Upper lobe of left lung (tissue), 4 donors: Measurements from ENCODE around the gene CFAP299.

Source experiments
- EP300 ChIP-seq, 4 donors: sonication (generic); formaldehyde crosslinking; IDR thresholded peaks; one replicate each; pipeline ENCODE4 v1.5.1; 2017; ENCODE audit warnings: antibody characterized with exemption in 4 of 4, control low read depth in 2 of 4
- POLR2A ChIP-seq, 4 donors: fragments of 450-650 bp; IDR thresholded peaks; one replicate each; pipeline ENCODE4 v1.5.1; 2016 to 2017; ENCODE audit warnings: antibody characterized with exemption in 4 of 4, mild to moderate bottlenecking in 2 of 4
- POLR2AphosphoS5 ChIP-seq, 2 donors: sonication (generic); formaldehyde crosslinking; IDR thresholded peaks; one replicate each; pipeline ENCODE4 v1.5.1; 2017; ENCODE audit warnings: antibody characterized with exemption in 2 of 2
- TF ChIP-seq, protein P1 (sequence below), 6 experiments: fragments of 450-650 bp in 4 of 6; fragments of 200-600 bp in 2 of 6; sonication (generic) in 2 of 6; IDR thresholded peaks; one replicate each; pipeline ENCODE4 v1.5.1; 2016 to 2019; ENCODE audit warnings: antibody characterized with exemption in 6 of 6

DNA sequence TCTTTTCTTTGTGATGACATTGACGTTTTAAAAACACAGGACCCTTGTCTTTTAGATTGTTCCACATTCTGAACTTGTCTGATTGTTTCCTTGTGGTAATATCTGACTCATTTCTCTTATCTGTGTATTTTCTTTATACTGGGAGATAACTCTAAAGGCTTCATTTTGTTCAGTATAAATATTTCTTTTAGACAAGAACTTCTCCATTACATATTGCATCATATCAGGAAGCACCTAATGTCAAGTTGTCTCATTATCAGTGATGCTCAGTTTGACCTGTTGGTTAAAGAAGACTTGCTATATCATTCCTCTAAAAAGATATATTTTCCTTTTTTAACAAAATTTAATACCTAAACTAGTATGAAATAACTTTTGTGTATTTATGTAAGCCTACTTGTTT is 542.7 kb downstream of the CFAP299 start:
- TF ChIP-seq POLR2A (IDR thresholded peaks at IDR 0.05) (no peak), POLR2AphosphoS5 (IDR thresholded peaks at IDR 0.05) (no peak), EP300 (IDR thresholded peaks at IDR 0.05) (no peak)
- TF ChIP-seq, protein P1, sequence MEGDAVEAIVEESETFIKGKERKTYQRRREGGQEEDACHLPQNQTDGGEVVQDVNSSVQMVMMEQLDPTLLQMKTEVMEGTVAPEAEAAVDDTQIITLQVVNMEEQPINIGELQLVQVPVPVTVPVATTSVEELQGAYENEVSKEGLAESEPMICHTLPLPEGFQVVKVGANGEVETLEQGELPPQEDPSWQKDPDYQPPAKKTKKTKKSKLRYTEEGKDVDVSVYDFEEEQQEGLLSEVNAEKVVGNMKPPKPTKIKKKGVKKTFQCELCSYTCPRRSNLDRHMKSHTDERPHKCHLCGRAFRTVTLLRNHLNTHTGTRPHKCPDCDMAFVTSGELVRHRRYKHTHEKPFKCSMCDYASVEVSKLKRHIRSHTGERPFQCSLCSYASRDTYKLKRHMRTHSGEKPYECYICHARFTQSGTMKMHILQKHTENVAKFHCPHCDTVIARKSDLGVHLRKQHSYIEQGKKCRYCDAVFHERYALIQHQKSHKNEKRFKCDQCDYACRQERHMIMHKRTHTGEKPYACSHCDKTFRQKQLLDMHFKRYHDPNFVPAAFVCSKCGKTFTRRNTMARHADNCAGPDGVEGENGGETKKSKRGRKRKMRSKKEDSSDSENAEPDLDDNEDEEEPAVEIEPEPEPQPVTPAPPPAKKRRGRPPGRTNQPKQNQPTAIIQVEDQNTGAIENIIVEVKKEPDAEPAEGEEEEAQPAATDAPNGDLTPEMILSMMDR (IDR thresholded peaks at IDR 0.05) = no peak
